Mesenchymal stem cell (in vitro differentiated cells and primary cell): ENCODE results near the gene OSBPL1A.

Experiments
- DNase-seq: peaks from one replicate; pipeline ENCODE4 v3.0.0-alpha.2; 2013
- H2AFZ ChIP-seq: one replicate; pipeline ENCODE4 v1.6.1; 2013; ENCODE audit warnings: low read depth, mild to moderate bottlenecking, control low read depth, inconsistent platforms, low read length, moderate library complexity
- H2AK5ac ChIP-seq: 2 replicates; pipeline ENCODE4 v1.6.1; 2013; ENCODE audit warnings: low read length, moderate library complexity, mild to moderate bottlenecking, inconsistent platforms; ENCODE audit not compliant: severe bottlenecking
- H2BK120ac ChIP-seq: one replicate; pipeline ENCODE4 v1.6.1; 2013; ENCODE audit warnings: low read depth, mild to moderate bottlenecking, inconsistent platforms, low read length, moderate library complexity
- H2BK12ac ChIP-seq, 2 experiments: one replicate each; pipeline ENCODE4 v1.6.1; 2013; ENCODE audit warnings: inconsistent platforms in 2 of 2, low read length in 2 of 2, mild to moderate bottlenecking in 2 of 2, moderate library complexity in 2 of 2, control low read depth in 1 of 2
- H2BK15ac ChIP-seq: one replicate; pipeline ENCODE4 v1.6.1; 2013; ENCODE audit warnings: mild to moderate bottlenecking, low read depth, inconsistent platforms; ENCODE audit not compliant: poor library complexity, severe bottlenecking
- H2BK5ac ChIP-seq: 2 replicates; pipeline ENCODE4 v1.6.1; 2013; ENCODE audit warnings: low read depth, mild to moderate bottlenecking, low read length, control low read depth, inconsistent platforms; ENCODE audit not compliant: poor library complexity, severe bottlenecking
- H3K14ac ChIP-seq, 2 experiments: one replicate each; pipeline ENCODE4 v1.6.1; 2013; ENCODE audit warnings: inconsistent platforms in 2 of 2, low read length in 2 of 2, control low read depth in 1 of 2, mild to moderate bottlenecking in 1 of 2, moderate library complexity in 1 of 2
- H3K18ac ChIP-seq, 2 experiments: one replicate each; pipeline ENCODE4 v1.6.1; 2013; ENCODE audit warnings: inconsistent platforms in 2 of 2, low read length in 2 of 2, control low read depth in 1 of 2, low read depth in 1 of 2, mild to moderate bottlenecking in 1 of 2
- H3K23ac ChIP-seq, 2 experiments: one replicate each; pipeline ENCODE4 v1.6.1; 2013; ENCODE audit warnings: inconsistent platforms in 2 of 2, low read length in 2 of 2, mild to moderate bottlenecking in 2 of 2, moderate library complexity in 2 of 2, control low read depth in 1 of 2
- H3K27ac ChIP-seq: 2 replicates; pipeline ENCODE4 v1.5.1; 2013; ENCODE audit warnings: mild to moderate bottlenecking, moderate library complexity, low read length, control low read depth, inconsistent platforms; ENCODE audit not compliant: poor library complexity, severe bottlenecking
- H3K27me3 ChIP-seq, 2 experiments: 2 replicates each; pipeline versions ENCODE4 v1.6.1 to v1.7.0; 2013; ENCODE audit warnings: low read length in 2 of 2, mild to moderate bottlenecking in 2 of 2, moderate library complexity in 2 of 2, control low read depth in 1 of 2, inconsistent platforms in 1 of 2; ENCODE audit not compliant: control insufficient read depth in 1 of 2, insufficient read depth in 1 of 2
- H3K36me3 ChIP-seq, 2 experiments: 2 replicates each; pipeline versions ENCODE4 v1.6.1 to v1.7.0; 2013; ENCODE audit warnings: low read length in 2 of 2, control low read depth in 1 of 2, inconsistent platforms in 1 of 2, low read depth in 1 of 2, mild to moderate bottlenecking in 1 of 2; ENCODE audit not compliant: insufficient read depth in 2 of 2, control insufficient read depth in 1 of 2
- H3K4ac ChIP-seq, 2 experiments: one replicate each; pipeline ENCODE4 v1.6.1; 2013; ENCODE audit warnings: inconsistent platforms in 2 of 2, low read length in 2 of 2, mild to moderate bottlenecking in 2 of 2, moderate library complexity in 2 of 2, control low read depth in 1 of 2, low read depth in 1 of 2
- H3K4me1 ChIP-seq: 2 replicates; pipeline ENCODE4 v1.6.1; 2013; ENCODE audit warnings: low read depth, low read length, control low read depth; ENCODE audit not compliant: control insufficient read depth, insufficient read depth
- H3K4me2 ChIP-seq: 2 replicates; pipeline ENCODE4 v1.6.1; 2013; ENCODE audit warnings: low read length, mild to moderate bottlenecking, inconsistent platforms; ENCODE audit not compliant: poor library complexity, severe bottlenecking
- H3K4me3 ChIP-seq, 2 experiments: 2 replicates each; pipeline versions ENCODE4 v1.5.1 to v1.7.0; 2013; ENCODE audit warnings: low read length in 2 of 2, mild to moderate bottlenecking in 2 of 2, control low read depth in 1 of 2, low read depth in 1 of 2; ENCODE audit not compliant: insufficient read depth in 1 of 2
- H3K79me1 ChIP-seq: replicated peaks from 2 replicates; pipeline ENCODE4 v1.6.1; 2013; ENCODE audit warnings: mild to moderate bottlenecking, control low read depth, low read length, inconsistent platforms; ENCODE audit not compliant: poor library complexity, severe bottlenecking
- H3K9ac ChIP-seq: 2 replicates; pipeline ENCODE4 v1.7.0; 2013; ENCODE audit warnings: mild to moderate bottlenecking, low read length, moderate library complexity
- H3K9me3 ChIP-seq: 2 replicates; pipeline ENCODE4 v1.7.0; 2013; ENCODE audit warnings: mild to moderate bottlenecking, low read length; ENCODE audit not compliant: control insufficient read depth
- H4K8ac ChIP-seq: one replicate; pipeline ENCODE4 v1.6.1; 2013; ENCODE audit warnings: inconsistent platforms, mild to moderate bottlenecking, low read length, moderate library complexity
- H4K91ac ChIP-seq: one replicate; pipeline ENCODE4 v1.6.1; 2013; ENCODE audit warnings: mild to moderate bottlenecking, low read length, inconsistent platforms
- WGBS: methylation state at CpG from one replicate; pipeline ENCODE4 v1.1.7; 2013; ENCODE audit warnings: mixed read lengths; 5-methylcytosine and 5-hydroxymethylcytosine counted together

OSBPL1A gene

DNA sequence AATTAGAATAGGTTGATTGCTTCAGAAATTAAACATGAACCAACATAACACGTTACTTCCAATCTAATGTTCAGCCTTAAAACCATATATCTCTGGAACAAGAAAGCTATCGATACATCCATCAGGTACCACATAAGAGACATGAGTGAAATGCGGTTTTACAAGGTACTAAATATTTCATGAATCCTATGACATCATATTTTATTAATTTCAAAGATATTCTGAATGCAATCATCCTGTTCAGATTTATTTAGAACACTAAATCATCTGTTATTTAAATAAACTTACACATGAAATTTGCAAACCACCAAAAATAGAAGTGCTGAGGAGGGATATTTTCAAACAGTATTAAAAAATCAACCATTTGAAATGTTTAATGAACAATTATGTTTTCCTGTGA is 119.0 kb downstream of the OSBPL1A start:
- no peaks in the 10 kb centered on the region for H3K79me1 ChIP-seq
- WGBS = 100% methylated on average over 1 of the region's 3 CpGs
- H2AFZ ChIP-seq = no peak overlapping the region

DNA sequence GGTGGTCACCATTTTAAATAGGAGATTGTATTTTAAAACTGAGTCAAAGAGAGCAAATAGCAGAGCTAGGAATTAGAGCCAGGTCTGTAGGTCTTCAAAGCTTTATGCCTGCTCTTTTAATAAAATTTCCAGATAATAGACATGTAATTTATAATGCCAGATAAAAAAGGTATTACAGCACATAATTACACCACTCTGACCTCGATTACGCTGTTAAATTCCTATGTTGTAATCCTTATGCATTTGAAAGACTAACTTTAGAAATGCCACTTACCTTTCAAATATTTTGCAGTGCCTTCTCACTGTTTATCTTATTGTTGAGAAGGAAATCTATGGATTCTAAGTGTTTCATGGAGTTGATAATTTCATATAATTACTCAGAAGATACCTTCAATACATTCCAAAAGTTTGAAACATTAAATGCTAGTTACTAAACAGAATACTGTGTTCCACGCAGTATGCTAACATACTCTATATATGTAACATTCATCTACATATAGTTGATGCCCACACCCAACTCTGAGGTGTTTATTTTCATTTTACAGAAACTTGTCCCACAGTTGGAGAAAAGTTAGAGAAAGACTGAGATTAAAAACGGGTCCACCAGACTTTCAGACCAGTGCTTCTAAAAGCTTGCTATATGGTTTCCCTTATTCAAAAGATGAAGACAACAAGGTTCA is 120.0 kb downstream of the OSBPL1A start:
- Histone ChIP-seq H3K14ac (no peak overlapping the region), H4K8ac (no peak overlapping the region), H4K91ac (no peak overlapping the region), H3K36me3 (peaks cover 0 to 9% of the 10 kb centered on the region in 2 experiments), H3K9ac (no peak overlapping the region), H3K9me3 (no peaks in the 10 kb centered on the region), H3K4me3 (no peak overlapping the region), H2BK120ac (no peak overlapping the region), H3K23ac (no peak overlapping the region), H3K27me3 (no peaks in the 10 kb centered on the region), H2BK15ac (no peak overlapping the region), H3K27ac (no peak overlapping the region), H2AK5ac (no peak overlapping the region), H3K79me1 (no peaks in the 10 kb centered on the region), H2BK12ac (no peak overlapping the region), H3K4me2 (no peak overlapping the region), H2AFZ (no peak overlapping the region), H2BK5ac (no peak overlapping the region), H3K4me1 (no peaks in the 10 kb centered on the region), H3K18ac (no peak overlapping the region), H3K4ac (no peak overlapping the region)
- DNase-seq = no peak
- 93% methylated on average over 3 of the region's 4 CpGs for WGBS

More for the DNA sequence above, 119.0 kb downstream of the OSBPL1A start:
- Histone ChIP-seq H2BK5ac (no peak overlapping the region), H3K9me3 (no peaks in the 10 kb centered on the region), H3K4me3 (no peak overlapping the region), H2BK120ac (no peak overlapping the region), H3K23ac (no peak overlapping the region), H3K18ac (no peak overlapping the region), H3K4me2 (no peak overlapping the region), H3K27ac (no peak overlapping the region), H3K9ac (no peak overlapping the region), H3K4me1 (no peaks in the 10 kb centered on the region), H4K91ac (no peak overlapping the region), H2BK15ac (no peak overlapping the region), H4K8ac (no peak overlapping the region), H2AK5ac (no peak overlapping the region), H3K27me3 (no peaks in the 10 kb centered on the region), H2BK12ac (no peak overlapping the region), H3K36me3 (peaks cover 0 to 9% of the 10 kb centered on the region in 2 experiments), H3K14ac (no peak overlapping the region), H3K4ac (no peak overlapping the region)
- DNase-seq = no peak

- Histone ChIP-seq H4K91ac (no peak overlapping the region), H4K8ac (no peak overlapping the region), H3K79me1 (no peaks in the 10 kb centered on the region), H3K18ac (no peak overlapping the region), H3K4ac (no peak overlapping the region), H2AFZ (no peak overlapping the region), H2BK12ac (no peak overlapping the region), H3K4me2 (no peak overlapping the region), H2BK120ac (no peak overlapping the region), H2BK15ac (no peak overlapping the region), H3K4me1 (no peaks in the 10 kb centered on the region), H3K36me3 (peaks cover 0 to 9% of the 10 kb centered on the region in 2 experiments), H3K9ac (no peak overlapping the region), H3K14ac (no peak overlapping the region), H3K4me3 (no peak overlapping the region), H3K23ac (no peak overlapping the region), H3K27ac (no peak overlapping the region), H2BK5ac (no peak overlapping the region), H2AK5ac (no peak overlapping the region), H3K9me3 (no peaks in the 10 kb centered on the region), H3K27me3 (no peaks in the 10 kb centered on the region)
- DNase-seq = no peak
Measured at GRCh38 chr18:24276994-24277393, 120.6 kb downstream of the OSBPL1A start.

- H2BK120ac ChIP-seq = no peak overlapping the region
- H2BK15ac ChIP-seq = no peak overlapping the region
- H2BK5ac ChIP-seq = no peak overlapping the region
- no peak overlapping the region for H2AK5ac ChIP-seq
- no peak overlapping the region for H3K23ac ChIP-seq
- DNase-seq = no peak
- H3K4ac ChIP-seq = no peak overlapping the region
- no peak overlapping the region for H3K14ac ChIP-seq
- H3K9ac ChIP-seq = no peak overlapping the region
- no peaks in the 10 kb centered on the region for H3K4me1 ChIP-seq
- no peak overlapping the region for H3K4me2 ChIP-seq
- H3K9me3 ChIP-seq = no peaks in the 10 kb centered on the region
- H3K27me3 ChIP-seq = no peaks in the 10 kb centered on the region
- H4K91ac ChIP-seq = no peak overlapping the region
- H3K18ac ChIP-seq = no peak overlapping the region
- H3K4me3 ChIP-seq = no peak overlapping the region
- no peak overlapping the region for H2BK12ac ChIP-seq
- 96% methylated on average over 3 of the region's 3 CpGs for WGBS
- H3K79me1 ChIP-seq = no peaks in the 10 kb centered on the region
- peaks cover 0 to 3% of the 10 kb centered on the region in 2 experiments for H3K36me3 ChIP-seq
- no peak overlapping the region for H3K27ac ChIP-seq
- no peak overlapping the region for H4K8ac ChIP-seq
- H2AFZ ChIP-seq = no peak overlapping the region
Measured at GRCh38 chr18:24274837-24275236, 122.8 kb downstream of the OSBPL1A start.
